Thoracic aorta (tissue), 2 donors: ENCODE data around the gene ENAH. TPM values are rescaled to one million over a fixed set of nuclear protein-coding genes. Genes with fewer than 3 reads are reported as not detected.

Experiments
- ATAC-seq: fragments of 150-250 bp; one replicate; pipeline ENCODE4 v1.8.0; 2017; ENCODE audit warnings: low read depth; ENCODE audit not compliant: insufficient number of reproducible peaks, low FRiP score
- DNase-seq: peaks from one replicate; pipeline ENCODE4 v3.0.0-alpha.2; 2020; ENCODE audit warnings: low spot score
- H3K27ac ChIP-seq, 2 donors: fragments of 200-600 bp; sonication (generic); 1 replicate in 1 of 2; 2 replicates in 1 of 2; pipeline ENCODE4 v1.5.1; 2016; ENCODE audit warnings: mild to moderate bottlenecking in 2 of 2, moderate library complexity in 2 of 2
- H3K27me3 ChIP-seq: fragments of 200-600 bp; sonication (generic); replicated peaks from 2 replicates; pipeline ENCODE4 v1.6.0; 2016; ENCODE audit warnings: mild to moderate bottlenecking; ENCODE audit not compliant: insufficient read depth
- H3K36me3 ChIP-seq: fragments of 200-600 bp; sonication (generic); one replicate; pipeline ENCODE4 v1.5.1; 2016
- H3K4me1 ChIP-seq, 2 donors: fragments of 200-600 bp; sonication (generic); 1 replicate in 1 of 2; 2 replicates in 1 of 2; pipeline versions ENCODE4 v1.5.1 to v1.6.0; 2016; ENCODE audit warnings: low read depth in 2 of 2, mild to moderate bottlenecking in 1 of 2; ENCODE audit not compliant: control insufficient read depth in 1 of 2
- H3K4me3 ChIP-seq: fragments of 200-600 bp; sonication (generic); 2 replicates; pipeline ENCODE4 v1.5.1; 2016; ENCODE audit warnings: mild to moderate bottlenecking
- H3K9me3 ChIP-seq: fragments of 200-600 bp; sonication (generic); 2 replicates; pipeline ENCODE4 v1.5.1; 2016
- CTCF ChIP-seq: fragments of 200-600 bp; sonication (generic); IDR thresholded peaks from one replicate; pipeline ENCODE4 v1.5.1; 2019; ENCODE audit warnings: antibody characterized with exemption
- total RNA-seq, 2 donors: library from RNA; depleted of rRNA; stranded (reverse); fragments of >200 nt; gene quantifications; one replicate each; pipeline versions ENCODE4 v1.1.0 to v1.2.3, GENCODE V29; 2016

ENAH gene
- total RNA-seq, 2 donors from 2014 or later, result 111 to 119 TPM

- H3K27me3 ChIP-seq, result no peaks in the 10 kb centered on the region
- TF ChIP-seq CTCF, result no peak
- H3K9me3 ChIP-seq, result no peaks in the 10 kb centered on the region
- no peak overlapping the region for H3K4me3 ChIP-seq
- H3K27ac ChIP-seq, result no peak overlapping the region
- ATAC-seq, result no peak
- peaks cover 5 to 16% of the 10 kb centered on the region in 2 donors for H3K4me1 ChIP-seq
- no peak for DNase-seq
- H3K36me3 ChIP-seq, result peaks cover under 1% of the 10 kb centered on the region
Observed at GRCh38 chr1:225534772-225535171, 118.2 kb downstream of the ENAH start.

GRCh38 chr1:225534135-225534534 lies 118.8 kb downstream of the ENAH start:
- ATAC-seq, result no peak
- Histone ChIP-seq H3K27ac (no peak overlapping the region), H3K4me3 (no peak overlapping the region), H3K9me3 (no peaks in the 10 kb centered on the region), H3K27me3 (no peaks in the 10 kb centered on the region), H3K36me3 (peaks cover 7% of the 10 kb centered on the region), H3K4me1 (peaks cover 0 to 10% of the 10 kb centered on the region in 2 donors)
- no peak for DNase-seq
- no peak for TF ChIP-seq CTCF

- no peak for DNase-seq
- peaks cover 0 to 5% of the 10 kb centered on the region in 2 donors for H3K4me1 ChIP-seq
Observed at GRCh38 chr1:225533238-225533637, 119.7 kb downstream of the ENAH start.

GRCh38 chr1:225532240-225532944 lies 120.5 kb downstream of the ENAH start:
- ATAC-seq (no peak), DNase-seq (no peak)
- Histone ChIP-seq H3K27ac (no peak overlapping the region), H3K4me3 (no peak overlapping the region), H3K36me3 (peaks cover 8% of the 10 kb centered on the region), H3K27me3 (no peaks in the 10 kb centered on the region), H3K4me1 (peaks cover 0 to 10% of the 10 kb centered on the region in 2 donors), H3K9me3 (no peaks in the 10 kb centered on the region)
- no peak for TF ChIP-seq CTCF

More at GRCh38 chr1:225533238-225533637, 119.7 kb downstream of the ENAH start:
- Histone ChIP-seq H3K9me3 (no peaks in the 10 kb centered on the region), H3K27ac (no peak overlapping the region), H3K27me3 (no peaks in the 10 kb centered on the region), H3K36me3 (peaks cover 8% of the 10 kb centered on the region), H3K4me3 (no peak overlapping the region)
- no peak for ATAC-seq
- TF ChIP-seq CTCF, result no peak

- TF ChIP-seq CTCF, result no peak
- Histone ChIP-seq H3K9me3 (no peaks in the 10 kb centered on the region), H3K27ac (no peak overlapping the region)
Observed at GRCh38 chr1:225529726-225530125, 123.2 kb downstream of the ENAH start.

More at GRCh38 chr1:225529726-225530125, 123.2 kb downstream of the ENAH start:
- DNase-seq (no peak), ATAC-seq (no peak)
- Histone ChIP-seq H3K36me3 (peaks cover 8% of the 10 kb centered on the region), H3K4me3 (no peak overlapping the region), H3K27me3 (no peaks in the 10 kb centered on the region), H3K4me1 (peaks cover 13 to 34% of the 10 kb centered on the region in 2 donors)
